Measurements from ENCODE around the gene SRPRA.

DNA sequence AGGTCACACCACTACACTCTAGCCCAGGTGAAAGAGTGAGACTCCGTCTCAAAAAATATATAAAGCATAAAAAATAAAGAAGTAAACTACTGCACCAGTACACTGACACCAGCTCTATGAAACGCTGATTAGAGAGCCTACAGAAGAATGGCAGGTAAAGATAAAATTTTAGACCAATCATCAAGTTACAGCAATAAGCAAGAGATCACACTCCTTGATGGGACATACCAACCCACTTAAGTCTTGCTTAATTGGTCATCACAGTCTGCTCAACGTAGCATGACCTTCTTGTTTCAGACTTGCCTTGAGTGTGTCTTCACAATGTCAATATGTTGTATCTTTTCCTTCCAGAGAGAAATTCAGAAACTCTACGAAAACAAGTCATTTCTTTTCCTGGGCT, 12.5 kb downstream of the SRPRA start:
- TF ChIP-seq, protein P1, sequence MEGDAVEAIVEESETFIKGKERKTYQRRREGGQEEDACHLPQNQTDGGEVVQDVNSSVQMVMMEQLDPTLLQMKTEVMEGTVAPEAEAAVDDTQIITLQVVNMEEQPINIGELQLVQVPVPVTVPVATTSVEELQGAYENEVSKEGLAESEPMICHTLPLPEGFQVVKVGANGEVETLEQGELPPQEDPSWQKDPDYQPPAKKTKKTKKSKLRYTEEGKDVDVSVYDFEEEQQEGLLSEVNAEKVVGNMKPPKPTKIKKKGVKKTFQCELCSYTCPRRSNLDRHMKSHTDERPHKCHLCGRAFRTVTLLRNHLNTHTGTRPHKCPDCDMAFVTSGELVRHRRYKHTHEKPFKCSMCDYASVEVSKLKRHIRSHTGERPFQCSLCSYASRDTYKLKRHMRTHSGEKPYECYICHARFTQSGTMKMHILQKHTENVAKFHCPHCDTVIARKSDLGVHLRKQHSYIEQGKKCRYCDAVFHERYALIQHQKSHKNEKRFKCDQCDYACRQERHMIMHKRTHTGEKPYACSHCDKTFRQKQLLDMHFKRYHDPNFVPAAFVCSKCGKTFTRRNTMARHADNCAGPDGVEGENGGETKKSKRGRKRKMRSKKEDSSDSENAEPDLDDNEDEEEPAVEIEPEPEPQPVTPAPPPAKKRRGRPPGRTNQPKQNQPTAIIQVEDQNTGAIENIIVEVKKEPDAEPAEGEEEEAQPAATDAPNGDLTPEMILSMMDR (IDR thresholded peaks at IDR 0.05; ENCODE audit: low read length): no peak
- no peak for TF ChIP-seq EZH2 (optimal IDR thresholded peaks at IDR 0.05; ENCODE audit: low read depth, low read length)

Measured in MM.1S (cell line).